IPS DF 6.9 (cell line): Measurements from ENCODE around the gene MBP.

Source experiments
- DNase-seq: peaks from one replicate; pipeline ENCODE4 v3.0.0-alpha.2; 2013; ENCODE audit warnings: low read depth, low spot score
- H3K27ac ChIP-seq: one replicate; pipeline ENCODE4 v1.5.1; 2013; ENCODE audit warnings: low read length, control low read depth
- H3K27me3 ChIP-seq: 2 replicates; pipeline ENCODE4 v1.6.1; 2013; ENCODE audit warnings: mild to moderate bottlenecking, low read length; ENCODE audit not compliant: control insufficient read depth, insufficient read depth
- H3K36me3 ChIP-seq: 2 replicates; pipeline ENCODE4 v1.6.1; 2013; ENCODE audit warnings: low read length; ENCODE audit not compliant: control insufficient read depth, insufficient read depth
- H3K4me1 ChIP-seq: 2 replicates; pipeline ENCODE4 v1.6.1; 2013; ENCODE audit warnings: low read length; ENCODE audit not compliant: control insufficient read depth, insufficient read depth
- H3K4me3 ChIP-seq: 2 replicates; pipeline ENCODE4 v1.5.1; 2013; ENCODE audit warnings: mild to moderate bottlenecking, low read length
- H3K9me3 ChIP-seq: 2 replicates; pipeline ENCODE4 v1.6.1; 2013; ENCODE audit warnings: low read length, inconsistent platforms; ENCODE audit not compliant: control insufficient read depth, insufficient read depth
- WGBS: extraction: QIAGEN DNeasy Blood & Tissue Kit; methylation state at CpG from one replicate; pipeline ENCODE4 v1.1.7; 2013; ENCODE audit warnings: mixed read lengths, missing lambda C conversion rate; ENCODE audit not compliant: insufficient read length, insufficient coverage; 5-methylcytosine and 5-hydroxymethylcytosine counted together

Gene MBP

GRCh38 chr18:76979906-76980305, 152.7 kb downstream of the MBP start:
- Histone ChIP-seq H3K4me3 (no peak overlapping the region), H3K27ac (no peak overlapping the region), H3K4me1 (peaks cover 7% of the 10 kb centered on the region), H3K36me3 (no peaks in the 10 kb centered on the region), H3K27me3 (no peaks in the 10 kb centered on the region), H3K9me3 (no peaks in the 10 kb centered on the region)
- WGBS = no CpG with 5 or more reads among the region's 17 CpGs
- no peak for DNase-seq

DNA sequence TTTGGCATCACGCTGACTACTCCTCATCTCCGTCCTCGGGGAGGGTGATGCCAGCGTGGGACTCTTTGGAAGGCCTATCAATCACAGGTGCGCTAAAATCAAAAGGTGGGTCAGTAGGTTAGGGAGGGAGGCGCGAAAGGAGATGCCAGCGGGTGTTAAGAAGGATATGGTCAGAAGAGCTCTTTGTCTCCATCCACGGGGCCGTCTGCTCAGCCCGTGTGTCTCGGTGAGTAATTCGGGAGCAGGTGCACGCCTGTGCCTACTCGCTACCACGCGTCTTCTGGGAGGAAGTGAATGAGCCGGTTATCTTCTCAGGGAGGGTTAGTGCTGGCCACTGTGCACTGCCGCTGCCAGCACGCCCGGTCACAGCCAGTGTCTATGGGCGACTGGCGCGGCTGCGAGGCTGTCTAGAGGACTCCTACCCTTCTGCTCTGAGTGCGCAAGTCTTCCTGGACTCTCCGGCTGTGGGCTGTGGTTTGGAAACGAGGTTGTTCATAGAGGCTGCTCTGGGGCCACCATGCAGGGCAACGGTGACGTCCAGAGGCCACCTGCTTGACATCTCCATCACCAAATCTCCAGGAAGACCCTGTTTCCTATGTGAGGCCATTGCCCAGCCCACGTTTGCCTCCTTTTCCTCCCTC, 153.4 kb downstream of the MBP start:
- Histone ChIP-seq H3K4me1 (peaks cover 7% of the 10 kb centered on the region), H3K9me3 (no peaks in the 10 kb centered on the region), H3K36me3 (no peaks in the 10 kb centered on the region), H3K4me3 (no peak overlapping the region), H3K27ac (no peak overlapping the region), H3K27me3 (no peaks in the 10 kb centered on the region)
- DNase-seq = no peak
- no CpG with 5 or more reads among the region's 31 CpGs for WGBS

GRCh38 chr18:76978616-76979015, 154.0 kb downstream of the MBP start:
- Histone ChIP-seq H3K27me3 (no peaks in the 10 kb centered on the region), H3K4me1 (peaks cover 7% of the 10 kb centered on the region), H3K27ac (no peak overlapping the region), H3K36me3 (no peaks in the 10 kb centered on the region), H3K9me3 (no peaks in the 10 kb centered on the region), H3K4me3 (no peak overlapping the region)
- no peak for DNase-seq
- WGBS = no CpG with 5 or more reads among the region's 14 CpGs

DNA sequence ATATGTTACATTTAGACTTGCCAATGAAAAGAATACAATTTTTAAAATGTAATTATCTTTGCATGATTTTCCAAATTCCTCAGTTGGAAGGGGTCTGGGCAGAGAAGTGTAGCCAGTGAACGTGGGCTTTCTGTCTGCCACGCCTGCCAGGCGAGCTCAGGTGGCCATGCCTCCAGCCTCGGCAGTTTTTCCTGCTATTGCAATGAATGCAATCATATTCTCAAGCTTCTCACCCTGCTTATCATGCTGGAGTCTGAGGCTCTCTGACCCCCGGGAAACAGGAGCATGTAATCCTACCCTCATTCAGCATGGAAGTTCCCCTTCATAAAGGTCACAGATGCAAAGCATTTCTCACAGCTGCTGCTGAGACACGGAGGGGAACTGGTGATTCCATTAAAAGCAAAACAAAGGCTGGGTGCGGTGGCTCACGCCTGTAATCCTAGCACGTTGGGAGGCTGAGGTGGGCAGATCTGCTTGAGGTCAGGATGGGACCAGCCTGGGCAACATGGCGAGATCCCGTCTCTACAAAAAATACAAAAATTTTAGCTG, 154.8 kb downstream of the MBP start:
- Histone ChIP-seq H3K27ac (no peak overlapping the region), H3K27me3 (no peaks in the 10 kb centered on the region), H3K36me3 (no peaks in the 10 kb centered on the region), H3K4me1 (peaks cover 3% of the 10 kb centered on the region; the same call in 1 of the 2 replicates), H3K4me3 (no peak overlapping the region), H3K9me3 (no peaks in the 10 kb centered on the region)
- no peak for DNase-seq
- WGBS = no CpG with 5 or more reads among the region's 11 CpGs

DNA sequence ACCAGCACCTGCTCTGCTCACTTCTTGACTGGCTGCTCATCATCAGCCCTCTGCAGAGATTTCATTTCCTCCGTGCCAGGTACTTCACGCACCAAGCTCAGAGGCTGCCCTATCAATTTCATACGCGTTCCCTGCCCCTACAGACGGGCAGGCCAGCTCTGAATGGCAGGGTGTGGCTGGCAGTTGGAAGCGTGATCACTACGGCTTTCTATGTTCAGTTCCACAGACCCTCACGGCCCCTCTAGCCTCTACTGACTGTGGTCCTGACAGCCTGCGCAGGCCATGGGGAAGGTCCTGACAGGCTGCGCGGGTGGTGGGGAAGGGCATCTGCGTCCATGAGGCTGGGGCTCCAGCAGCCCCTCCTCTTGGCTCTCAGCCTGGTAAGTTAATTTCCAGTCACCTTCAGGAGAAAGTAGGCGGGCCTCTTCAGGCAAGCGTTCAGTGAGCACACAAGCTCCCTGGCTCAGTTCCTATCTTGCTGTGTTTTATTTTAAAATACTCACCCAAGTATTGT, 155.4 kb downstream of the MBP start:
- Histone ChIP-seq H3K4me3 (no peak overlapping the region), H3K9me3 (no peaks in the 10 kb centered on the region), H3K27ac (no peak overlapping the region), H3K4me1 (peaks cover 3% of the 10 kb centered on the region; the same call in 1 of the 2 replicates), H3K27me3 (no peaks in the 10 kb centered on the region), H3K36me3 (no peaks in the 10 kb centered on the region)
- WGBS = no CpG with 5 or more reads among the region's 14 CpGs
- no peak for DNase-seq

- Histone ChIP-seq H3K4me3 (no peak overlapping the region), H3K4me1 (peaks cover 2% of the 10 kb centered on the region), H3K27me3 (no peaks in the 10 kb centered on the region), H3K9me3 (no peaks in the 10 kb centered on the region), H3K36me3 (no peaks in the 10 kb centered on the region), H3K27ac (no peak overlapping the region)
- DNase-seq = no peak
- WGBS = no CpG with 5 or more reads among the region's 14 CpGs
Observed at GRCh38 chr18:76975577-76976110, 156.9 kb downstream of the MBP start.

DNA sequence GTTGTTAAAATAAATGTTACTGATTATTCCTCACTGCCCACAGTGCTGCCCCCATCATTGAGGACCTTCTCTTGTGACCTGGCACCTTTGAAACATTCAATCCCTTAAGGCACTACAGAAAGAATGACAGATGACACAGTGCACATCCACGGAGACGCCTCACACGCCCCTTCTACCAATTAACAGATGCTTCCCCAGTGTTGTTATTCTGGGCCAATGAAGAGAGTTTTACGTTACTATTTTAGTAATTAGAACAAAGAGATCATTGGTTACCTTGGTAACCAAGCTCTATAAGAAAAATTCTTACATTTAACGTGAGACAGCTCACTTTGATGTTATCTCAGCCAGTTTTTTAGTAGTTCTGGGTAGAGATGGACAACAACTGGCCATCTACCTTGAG, 158.2 kb downstream of the MBP start:
- WGBS = no CpG with 5 or more reads among the region's 5 CpGs
- Histone ChIP-seq H3K9me3 (no peaks in the 10 kb centered on the region), H3K27ac (no peak overlapping the region), H3K27me3 (no peaks in the 10 kb centered on the region), H3K36me3 (no peaks in the 10 kb centered on the region), H3K4me1 (peaks cover 1% of the 10 kb centered on the region), H3K4me3 (no peak overlapping the region)
- no peak for DNase-seq

- no peaks in the 10 kb centered on the region for H3K27me3 ChIP-seq
- H3K27ac ChIP-seq = no peak overlapping the region
- no peaks in the 10 kb centered on the region for H3K36me3 ChIP-seq
- no peak overlapping the region for H3K4me3 ChIP-seq
- DNase-seq = no peak
- H3K9me3 ChIP-seq = no peaks in the 10 kb centered on the region
- H3K4me1 ChIP-seq = peaks cover 2% of the 10 kb centered on the region
- no CpG with 5 or more reads among the region's 20 CpGs for WGBS
Observed at GRCh38 chr18:76973520-76974266, 158.9 kb downstream of the MBP start.

DNA sequence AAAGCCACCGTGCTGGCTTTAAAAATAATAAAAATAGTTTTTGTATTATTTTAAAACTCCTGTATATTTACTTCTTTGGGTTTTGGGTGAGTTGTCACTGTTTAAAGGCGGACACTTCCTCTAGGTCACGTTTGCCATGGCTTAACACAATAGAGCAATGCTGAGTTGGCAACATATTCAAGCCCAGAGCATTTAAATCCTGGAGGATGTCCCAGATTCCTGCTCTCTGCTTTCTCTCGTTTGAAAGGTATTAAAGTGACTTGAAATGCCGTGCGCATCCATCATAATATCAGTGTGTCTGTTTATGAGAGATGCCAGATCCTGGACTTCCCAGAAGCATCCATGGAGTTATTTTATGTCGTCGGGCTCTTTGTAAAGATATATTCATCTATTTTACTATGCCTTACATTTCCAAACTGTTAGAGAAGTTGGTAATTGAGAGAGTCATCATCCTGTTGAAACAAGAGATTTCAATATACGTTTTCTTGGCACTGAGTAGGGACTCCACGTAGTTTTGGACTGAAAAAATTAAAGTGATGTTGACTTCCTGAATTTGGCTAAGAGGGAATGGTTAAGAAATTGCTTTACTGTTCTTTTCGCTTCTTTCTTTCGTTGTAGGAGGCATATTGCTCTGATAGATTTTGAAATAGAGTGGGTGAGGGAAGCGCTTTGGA, 159.6 kb downstream of the MBP start:
- no peak for DNase-seq
- no CpG with 5 or more reads among the region's 13 CpGs for WGBS

DNA sequence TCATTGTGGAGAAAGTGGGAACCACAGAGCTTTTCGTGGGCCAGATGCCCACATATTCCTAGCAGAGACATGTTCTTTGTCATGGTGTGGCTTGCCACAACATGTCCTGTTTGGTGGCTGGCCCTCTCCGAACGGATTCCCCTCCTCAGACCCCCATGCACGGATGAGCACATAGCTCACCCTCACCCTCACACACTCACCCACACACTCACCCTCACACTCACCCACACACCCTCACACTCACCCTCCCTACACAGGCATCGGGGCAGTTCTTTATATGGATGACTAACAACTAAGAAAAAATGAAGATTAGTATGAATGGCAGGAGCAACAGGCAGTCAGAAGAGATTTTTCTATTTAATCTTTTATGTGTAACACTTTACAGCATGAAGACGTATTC, 160.3 kb downstream of the MBP start:
- Histone ChIP-seq H3K27me3 (no peaks in the 10 kb centered on the region), H3K9me3 (no peaks in the 10 kb centered on the region), H3K4me1 (peaks cover 2% of the 10 kb centered on the region), H3K36me3 (no peaks in the 10 kb centered on the region), H3K27ac (no peak overlapping the region), H3K4me3 (no peak overlapping the region)
- DNase-seq = no peak
- no CpG with 5 or more reads among the region's 6 CpGs for WGBS

More for the DNA sequence above, 159.6 kb downstream of the MBP start:
- Histone ChIP-seq H3K4me1 (peaks cover 2% of the 10 kb centered on the region), H3K27me3 (no peaks in the 10 kb centered on the region), H3K27ac (no peak overlapping the region), H3K4me3 (no peak overlapping the region), H3K36me3 (no peaks in the 10 kb centered on the region), H3K9me3 (no peaks in the 10 kb centered on the region)
